ENCODE results near the gene IDNK. TPM values are rescaled to one million over a fixed set of nuclear protein-coding genes. Genes with fewer than 3 reads are reported as not detected.
A peak's percentile ranks its signal among the peaks of the same experiment; 100 is the strongest.

IDNK gene
- total and polyA plus RNA-seq, 10 of the 15 experiments (the other 5 are each of a cell fraction or from before 2014, with no cell fraction given), result 7.0 to 19.1 (median 10.6) TPM

DNA sequence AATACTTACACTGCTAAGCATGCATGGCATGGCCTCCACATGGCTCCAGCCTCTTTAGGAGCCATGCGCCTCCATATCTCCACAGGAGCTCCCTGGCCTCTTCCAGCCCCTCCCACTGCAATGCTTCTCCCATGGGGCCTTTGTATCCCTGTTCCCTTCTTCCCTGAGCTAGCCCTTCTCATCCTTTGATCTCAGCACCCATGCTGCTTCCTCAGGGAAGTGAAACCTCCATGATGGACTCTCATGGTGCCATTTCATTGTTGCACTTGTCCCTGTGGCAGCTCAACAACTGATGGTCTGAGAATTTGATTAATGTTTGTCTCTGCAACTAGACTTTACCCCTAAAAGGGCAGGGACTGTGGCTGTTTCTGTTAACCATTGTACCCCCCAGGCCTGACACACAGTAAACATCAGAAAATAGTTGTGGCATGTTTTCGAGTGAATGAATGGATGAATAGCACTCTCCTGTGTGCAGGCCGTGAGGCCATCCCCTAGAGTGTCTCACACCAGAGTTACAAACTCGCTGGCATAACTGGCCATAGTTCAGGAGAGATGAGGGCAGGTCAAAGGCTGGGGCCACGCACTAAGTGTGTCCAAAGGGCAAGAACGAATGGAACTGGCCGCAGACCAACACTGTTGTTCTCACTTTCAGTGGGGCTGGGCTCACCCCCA, 6.6 kb downstream of the IDNK start:
- Histone ChIP-seq H3K9me3 (replicated peaks; ENCODE audit: control insufficient read depth, insufficient read depth, low read length) (no peaks in the 10 kb centered on the region), H3K27ac (ENCODE audit: control insufficient read depth, insufficient read depth) (no peak overlapping the region), H3K4me1 (ENCODE audit: control insufficient read depth, insufficient read depth, low read length) (0 out of 2 replicates have a peak, but pooled peaks cover 3% of the 10 kb centered on the region), H3K9ac (ENCODE audit: control insufficient read depth, insufficient read depth, low read length) (no peak overlapping the region), H3K36me3 (ENCODE audit: control insufficient read depth in 2 of 2, insufficient read depth in 2 of 2, low read length in 1 of 2) (peaks cover 0 to 8% of the 10 kb centered on the region in 2 experiments), H3K27me3 (replicated peaks in 1 of 2; ENCODE audit: control insufficient read depth in 2 of 2, insufficient read depth in 2 of 2, low read length in 1 of 2) (no peaks in the 10 kb centered on the region), H3K79me2 (ENCODE audit: control insufficient read depth, insufficient read depth, low read length) (no peaks in the 10 kb centered on the region; the same call in 1 of the 2 replicates), H3K4me3 (no peak overlapping the region), H3K4me2 (ENCODE audit: control insufficient read depth, insufficient read depth) (no peak overlapping the region), H2AFZ (ENCODE audit: control insufficient read depth, low read depth, low read length) (no peak overlapping the region), H4K20me1 (ENCODE audit: control insufficient read depth, insufficient read depth) (no peaks in the 10 kb centered on the region)
- WGBS (ENCODE audit: insufficient coverage, insufficient replicate concordance, low lambda C conversion rate, missing lambda C conversion rate), result 84% methylated on average over 7 of the region's 7 CpGs
- ChIA-PET CTCF (interaction anchor here (0.7 to 2.2 kb wide), 4 partner anchors 9 to 291 kb away, joined by 3 to 11 read pairs (median 6); no protein-coding TSS in a partner anchor), RAD21 (ENCODE audit: unreplicated experiment) (interaction anchor here (0.9 to 1.1 kb wide), 2 partner anchors 9 to 20 kb away, joined by 3 to 5 read pairs; no protein-coding TSS in a partner anchor), POLR2A (interaction anchor here (0.7 kb wide), 1 partner anchor 56 kb away, joined by 3 read pairs; no protein-coding TSS in a partner anchor), SMC1A (ENCODE audit: uncharacterized antibody, unreplicated experiment) (interaction anchor here (1.0 to 2.3 kb wide), 4 partner anchors 9 to 79 kb away, joined by 3 to 6 read pairs (median 3); no protein-coding TSS in a partner anchor)
- ATAC-seq, result peak; percentile 60
- in situ Hi-C loops (cut with MboI), result no loop called here
- FAIRE-seq, result no peak
- no peak for DNase-seq (ENCODE audit: low read depth, low spot score)
- intact Hi-C loops (cut with micrococcal nuclease; ENCODE audit: unreplicated experiment), result no loop called here
- BruUV-seq (replicated peaks), result no TSS peak
- TF ChIP-seq STAT1 (conservative IDR thresholded peaks at IDR 0.05) (no peak), CBX3 (IDR thresholded peaks at IDR 0.05; ENCODE audit: borderline replicate concordance, low read depth) (no peak), SPI1 (IDR thresholded peaks at IDR 0.05; ENCODE audit: borderline replicate concordance, insufficient read depth, low read depth, low read length) (peak; percentile 25; the same call in 1 of the 2 replicates), KAT2A (conservative IDR thresholded peaks at IDR 0.05; ENCODE audit: control insufficient read depth, low read depth, low read length) (no peak), ZNF24 (IDR thresholded peaks at IDR 0.05) (no peak), YY1 (IDR thresholded peaks at IDR 0.05; ENCODE audit: low read depth, low read length) (no peak), ZNF274 (IDR thresholded peaks at IDR 0.05; ENCODE audit: insufficient read depth, insufficient read length) (no peak), BCL11A (IDR thresholded peaks at IDR 0.05; ENCODE audit: low read depth, low read length) (no peak), NR2F1 (conservative IDR thresholded peaks at IDR 0.05) (0 out of 2 replicates have a peak, but pooled peaks have one; percentile 35), DPF2 (IDR thresholded peaks at IDR 0.05) (no peak), NRF1 (conservative IDR thresholded peaks at IDR 0.05; ENCODE audit: low read depth, low read length) (no peak), BHLHE40 (IDR thresholded peaks at IDR 0.05; ENCODE audit: borderline replicate concordance in 1 of 2, low read depth in 2 of 2, low read length in 1 of 2) (no peak), IKZF1 (conservative IDR thresholded peaks at IDR 0.05) (0 out of 2 replicates have a peak, but pooled peaks have one; percentile 29)
- TF ChIP-seq, protein P1, sequence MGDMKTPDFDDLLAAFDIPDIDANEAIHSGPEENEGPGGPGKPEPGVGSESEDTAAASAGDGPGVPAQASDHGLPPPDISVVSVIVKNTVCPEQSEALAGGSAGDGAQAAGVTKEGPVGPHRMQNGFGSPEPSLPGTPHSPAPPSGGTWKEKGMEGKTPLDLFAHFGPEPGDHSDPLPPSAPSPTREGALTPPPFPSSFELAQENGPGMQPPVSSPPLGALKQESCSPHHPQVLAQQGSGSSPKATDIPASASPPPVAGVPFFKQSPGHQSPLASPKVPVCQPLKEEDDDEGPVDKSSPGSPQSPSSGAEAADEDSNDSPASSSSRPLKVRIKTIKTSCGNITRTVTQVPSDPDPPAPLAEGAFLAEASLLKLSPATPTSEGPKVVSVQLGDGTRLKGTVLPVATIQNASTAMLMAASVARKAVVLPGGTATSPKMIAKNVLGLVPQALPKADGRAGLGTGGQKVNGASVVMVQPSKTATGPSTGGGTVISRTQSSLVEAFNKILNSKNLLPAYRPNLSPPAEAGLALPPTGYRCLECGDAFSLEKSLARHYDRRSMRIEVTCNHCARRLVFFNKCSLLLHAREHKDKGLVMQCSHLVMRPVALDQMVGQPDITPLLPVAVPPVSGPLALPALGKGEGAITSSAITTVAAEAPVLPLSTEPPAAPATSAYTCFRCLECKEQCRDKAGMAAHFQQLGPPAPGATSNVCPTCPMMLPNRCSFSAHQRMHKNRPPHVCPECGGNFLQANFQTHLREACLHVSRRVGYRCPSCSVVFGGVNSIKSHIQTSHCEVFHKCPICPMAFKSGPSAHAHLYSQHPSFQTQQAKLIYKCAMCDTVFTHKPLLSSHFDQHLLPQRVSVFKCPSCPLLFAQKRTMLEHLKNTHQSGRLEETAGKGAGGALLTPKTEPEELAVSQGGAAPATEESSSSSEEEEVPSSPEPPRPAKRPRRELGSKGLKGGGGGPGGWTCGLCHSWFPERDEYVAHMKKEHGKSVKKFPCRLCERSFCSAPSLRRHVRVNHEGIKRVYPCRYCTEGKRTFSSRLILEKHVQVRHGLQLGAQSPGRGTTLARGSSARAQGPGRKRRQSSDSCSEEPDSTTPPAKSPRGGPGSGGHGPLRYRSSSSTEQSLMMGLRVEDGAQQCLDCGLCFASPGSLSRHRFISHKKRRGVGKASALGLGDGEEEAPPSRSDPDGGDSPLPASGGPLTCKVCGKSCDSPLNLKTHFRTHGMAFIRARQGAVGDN (IDR thresholded peaks at IDR 0.05), result no peak
- TF ChIP-seq, protein P2, sequence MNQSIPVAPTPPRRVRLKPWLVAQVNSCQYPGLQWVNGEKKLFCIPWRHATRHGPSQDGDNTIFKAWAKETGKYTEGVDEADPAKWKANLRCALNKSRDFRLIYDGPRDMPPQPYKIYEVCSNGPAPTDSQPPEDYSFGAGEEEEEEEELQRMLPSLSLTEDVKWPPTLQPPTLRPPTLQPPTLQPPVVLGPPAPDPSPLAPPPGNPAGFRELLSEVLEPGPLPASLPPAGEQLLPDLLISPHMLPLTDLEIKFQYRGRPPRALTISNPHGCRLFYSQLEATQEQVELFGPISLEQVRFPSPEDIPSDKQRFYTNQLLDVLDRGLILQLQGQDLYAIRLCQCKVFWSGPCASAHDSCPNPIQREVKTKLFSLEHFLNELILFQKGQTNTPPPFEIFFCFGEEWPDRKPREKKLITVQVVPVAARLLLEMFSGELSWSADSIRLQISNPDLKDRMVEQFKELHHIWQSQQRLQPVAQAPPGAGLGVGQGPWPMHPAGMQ (IDR thresholded peaks at IDR 0.05; ENCODE audit: borderline replicate concordance), result no peak
- TF ChIP-seq, protein P3, sequence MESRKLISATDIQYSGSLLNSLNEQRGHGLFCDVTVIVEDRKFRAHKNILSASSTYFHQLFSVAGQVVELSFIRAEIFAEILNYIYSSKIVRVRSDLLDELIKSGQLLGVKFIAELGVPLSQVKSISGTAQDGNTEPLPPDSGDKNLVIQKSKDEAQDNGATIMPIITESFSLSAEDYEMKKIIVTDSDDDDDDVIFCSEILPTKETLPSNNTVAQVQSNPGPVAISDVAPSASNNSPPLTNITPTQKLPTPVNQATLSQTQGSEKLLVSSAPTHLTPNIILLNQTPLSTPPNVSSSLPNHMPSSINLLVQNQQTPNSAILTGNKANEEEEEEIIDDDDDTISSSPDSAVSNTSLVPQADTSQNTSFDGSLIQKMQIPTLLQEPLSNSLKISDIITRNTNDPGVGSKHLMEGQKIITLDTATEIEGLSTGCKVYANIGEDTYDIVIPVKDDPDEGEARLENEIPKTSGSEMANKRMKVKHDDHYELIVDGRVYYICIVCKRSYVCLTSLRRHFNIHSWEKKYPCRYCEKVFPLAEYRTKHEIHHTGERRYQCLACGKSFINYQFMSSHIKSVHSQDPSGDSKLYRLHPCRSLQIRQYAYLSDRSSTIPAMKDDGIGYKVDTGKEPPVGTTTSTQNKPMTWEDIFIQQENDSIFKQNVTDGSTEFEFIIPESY (IDR thresholded peaks at IDR 0.05), result no peak
